AG09309 (cell line): ENCODE measurements around the gene CRAT.

Experiments used
- DNase-seq: peaks from one replicate; pipeline ENCODE4 v3.0.0-alpha.2; 2010; ENCODE audit warnings: low read depth
- H3K4me3 ChIP-seq: 2 replicates; pipeline ENCODE4 v1.5.1; 2011; ENCODE audit warnings: mild to moderate bottlenecking, low read depth, low read length, moderate library complexity; ENCODE audit not compliant: control insufficient read depth
- CTCF ChIP-seq: IDR thresholded peaks from 2 replicates; pipeline ENCODE4 v1.5.1; 2011; ENCODE audit warnings: mild to moderate bottlenecking, low read depth, low read length, inconsistent platforms; ENCODE audit not compliant: insufficient read depth, control insufficient read depth; ENCODE audit errors: missing control alignments

CRAT gene

DNA sequence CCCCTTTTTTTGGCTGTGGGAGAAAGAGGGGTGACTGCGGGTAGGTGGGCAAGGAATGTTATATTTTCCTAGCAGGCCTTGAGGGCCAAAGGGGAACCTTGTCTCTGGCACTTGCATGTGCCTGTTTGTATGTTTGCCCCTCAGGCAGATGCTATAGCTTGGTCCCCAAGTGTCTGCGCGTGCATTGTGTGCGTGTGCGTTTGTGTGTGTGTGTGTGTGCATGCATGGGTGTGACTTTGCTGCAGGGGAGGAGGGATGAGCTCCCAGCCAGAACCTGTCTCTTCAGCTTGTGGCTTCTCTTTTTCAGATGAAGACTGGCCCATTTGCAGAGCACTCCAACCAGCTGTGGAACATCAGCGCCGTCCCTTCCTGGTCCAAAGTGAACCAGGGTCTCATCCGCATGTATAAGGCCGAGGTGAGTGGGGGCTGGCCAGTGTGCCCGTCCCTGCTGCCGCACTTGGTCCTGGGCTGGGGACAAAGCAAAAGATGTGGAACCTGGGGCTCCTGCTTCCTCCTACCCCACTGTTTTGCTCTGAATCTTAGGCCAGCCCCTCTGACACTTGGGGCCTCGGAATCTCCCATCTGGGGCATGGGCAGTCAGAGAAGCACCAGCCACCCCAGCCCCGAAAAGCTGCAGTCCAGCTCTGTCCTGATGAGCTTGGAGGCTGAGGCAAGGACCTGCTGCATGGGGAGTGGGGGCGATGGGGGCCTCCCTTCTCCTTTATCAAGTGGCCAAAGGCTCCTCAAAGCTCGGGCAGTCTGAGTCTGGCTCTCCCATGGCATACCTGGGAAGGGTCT, 31.7 kb upstream of the CRAT start:
- DNase-seq, result no peak
- H3K4me3 ChIP-seq, result peak overlapping the region; percentile 14
- TF ChIP-seq CTCF, result no peak

DNA sequence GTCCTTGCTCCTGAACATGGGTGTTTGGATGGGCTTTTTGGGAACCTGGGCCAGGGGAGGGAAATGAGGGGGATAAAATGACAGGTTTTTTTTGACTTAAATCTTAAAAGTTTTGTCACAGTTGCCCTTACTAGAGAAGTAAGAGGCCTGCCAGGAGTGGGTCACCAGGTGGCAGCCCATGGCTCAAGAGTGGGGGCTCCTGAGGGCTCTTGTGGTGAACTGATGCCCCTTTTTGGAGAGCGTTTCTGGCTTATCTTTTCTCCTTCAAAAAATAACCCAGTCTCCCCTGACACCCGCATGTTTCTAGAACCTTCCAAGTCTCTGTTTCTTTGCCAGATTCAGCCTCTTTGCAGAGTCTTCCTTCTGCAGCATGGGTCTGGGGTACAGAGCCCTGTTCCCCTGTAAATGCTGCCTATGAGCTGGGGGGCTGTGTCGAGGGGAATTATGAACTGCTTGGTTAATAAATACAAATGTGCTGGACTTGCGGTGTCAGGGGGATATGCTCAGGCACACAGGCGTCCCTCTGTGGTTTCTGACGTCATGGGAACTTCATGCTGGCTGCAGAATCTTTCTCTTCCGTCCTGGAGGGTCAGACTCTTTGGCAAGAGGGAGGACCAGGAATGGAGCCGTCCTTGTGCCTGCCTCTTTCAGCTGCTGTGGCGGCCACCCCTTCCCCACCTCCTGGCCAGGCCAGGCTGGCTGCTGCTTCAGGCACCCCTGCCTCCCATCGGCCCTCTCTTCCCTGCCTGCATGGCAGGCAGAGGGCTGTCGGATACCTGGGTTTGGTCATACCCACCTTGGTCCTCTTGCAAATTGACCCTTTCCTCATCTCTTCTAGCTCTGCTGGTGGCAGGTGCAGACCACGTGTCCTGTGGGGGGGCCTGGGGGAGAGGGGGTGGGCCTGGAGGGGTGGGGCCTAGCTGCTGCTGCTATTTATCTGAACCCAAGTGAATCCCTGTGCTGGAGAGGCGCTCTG, 30.8 kb upstream of the CRAT start:
- TF ChIP-seq CTCF, result no peak
- peak; percentile 83 for DNase-seq
- peak overlapping the region; percentile 47 for H3K4me3 ChIP-seq

- no peak for DNase-seq
- no peak for TF ChIP-seq CTCF
- H3K4me3 ChIP-seq, result peak overlapping the region; percentile 47
Measured at GRCh38 chr9:129140397-129141065, 29.9 kb upstream of the CRAT start.

- peak; percentile 99 for DNase-seq
- peak overlapping the region; percentile 47 for H3K4me3 ChIP-seq
- TF ChIP-seq CTCF, result no peak
Measured at GRCh38 chr9:129139993-129140396, 29.4 kb upstream of the CRAT start.

GRCh38 chr9:129139233-129139992, 28.8 kb upstream of the CRAT start:
- peak; percentile 68 for DNase-seq
- TF ChIP-seq CTCF, result peak; percentile 86
- H3K4me3 ChIP-seq, result peak overlapping the region; percentile 52

DNA sequence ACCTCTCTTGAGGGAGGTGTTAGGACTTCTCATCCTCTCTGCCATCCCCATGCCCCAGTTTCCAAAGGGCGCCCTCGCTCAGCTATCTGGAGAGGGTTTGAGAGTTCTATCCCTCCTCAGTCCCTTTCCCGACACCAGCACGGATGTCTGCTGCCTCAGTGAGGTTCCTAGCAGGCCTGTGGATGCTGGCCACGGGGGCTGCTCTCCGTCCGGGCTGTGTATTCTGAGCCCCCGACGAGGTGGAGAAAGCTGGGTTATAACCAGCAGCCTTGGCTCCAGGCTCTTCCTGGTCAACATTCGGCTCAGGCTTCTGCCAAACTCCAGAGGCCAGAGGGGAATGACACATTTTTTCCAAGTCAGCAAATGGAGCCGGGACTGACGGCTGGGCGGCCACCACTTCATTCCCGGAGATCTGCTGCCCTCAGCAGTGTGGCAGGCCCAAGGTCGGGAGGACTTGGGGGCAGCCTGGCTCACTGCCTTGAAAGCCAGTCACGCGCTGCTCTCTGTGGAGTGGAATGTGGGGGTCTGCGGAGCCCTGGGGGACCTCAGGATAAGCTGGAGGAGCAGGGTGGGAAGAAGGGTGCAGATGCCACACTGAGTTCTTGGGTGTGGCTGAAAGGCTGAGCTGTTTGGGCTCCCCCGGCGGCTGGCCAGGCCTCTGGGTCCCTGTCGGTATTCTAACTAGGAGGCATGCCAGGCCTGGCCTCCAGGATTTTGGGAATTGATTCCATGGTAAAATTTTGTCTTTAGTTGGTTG, 28.1 kb upstream of the CRAT start:
- H3K4me3 ChIP-seq, result no peak overlapping the region; the same call in 1 of the 2 replicates
- peak; percentile 42 for DNase-seq
- no peak for TF ChIP-seq CTCF
